ENCODE measurements around the gene HEXA. TPM values are rescaled to one million over a fixed set of nuclear protein-coding genes. Genes with fewer than 3 reads are reported as not detected.

Gene HEXA
- polyA plus RNA-seq, 1 donor from 2014 or later: 105 TPM

DNA sequence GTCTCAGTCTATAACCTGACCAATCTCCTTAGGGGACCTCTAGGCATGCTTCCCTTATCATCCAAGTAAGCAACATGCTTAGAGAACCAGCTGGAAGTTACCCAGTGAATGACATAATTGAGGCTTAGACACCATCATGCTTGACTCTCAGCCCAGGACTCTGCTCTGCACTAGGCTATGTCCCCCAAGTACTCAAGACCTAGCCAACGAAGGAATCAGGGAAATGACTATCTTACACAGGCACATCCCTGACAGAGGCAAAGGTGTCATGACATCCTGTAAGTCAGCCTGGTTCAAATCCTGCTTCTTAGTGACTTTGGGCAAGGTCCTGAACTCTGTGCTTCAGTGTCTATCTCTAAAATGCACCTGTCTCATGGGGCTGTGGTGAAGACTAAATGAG, 31.2 kb downstream of the HEXA start:
- H3K27me3 ChIP-seq (ENCODE audit: insufficient read depth, low read depth, low read length): no peaks in the 10 kb centered on the region
- H3F3A ChIP-seq (ENCODE audit: insufficient read depth, low read length, poor library complexity, severe bottlenecking): no peaks in the 10 kb centered on the region
- no peak for TF ChIP-seq EZH2 (IDR thresholded peaks at IDR 0.05; ENCODE audit: borderline replicate concordance, insufficient read depth, low read length, poor library complexity, severe bottlenecking)
- TF ChIP-seq MXI1 (conservative IDR thresholded peaks at IDR 0.05; ENCODE audit: poor library complexity, severe bottlenecking): no peak
- TF ChIP-seq SMC3 (conservative IDR thresholded peaks at IDR 0.05; ENCODE audit: poor library complexity): no peak
- H3K4me3 ChIP-seq (ENCODE audit: low read length): no peak overlapping the region
- no peaks in the 10 kb centered on the region for H4K20me1 ChIP-seq (ENCODE audit: insufficient read depth)
- no peak overlapping the region for H2AFZ ChIP-seq (ENCODE audit: low read depth, low read length)
- no peak overlapping the region for H3K9ac ChIP-seq (ENCODE audit: low read length)
- H3K36me3 ChIP-seq (ENCODE audit: insufficient read depth, low read length): peaks cover 8% of the 10 kb centered on the region
- no peaks in the 10 kb centered on the region for H3K9me3 ChIP-seq (ENCODE audit: low read length)
- no peaks in the 10 kb centered on the region for H3K9me2 ChIP-seq (ENCODE audit: insufficient read depth, low read length)
- H3K79me2 ChIP-seq (replicated peaks; ENCODE audit: insufficient read depth, low read length): no peaks in the 10 kb centered on the region
- H3K4me2 ChIP-seq (ENCODE audit: low read length): no peak overlapping the region
- no peak overlapping the region for H3K27ac ChIP-seq (ENCODE audit: low read length)

DNA sequence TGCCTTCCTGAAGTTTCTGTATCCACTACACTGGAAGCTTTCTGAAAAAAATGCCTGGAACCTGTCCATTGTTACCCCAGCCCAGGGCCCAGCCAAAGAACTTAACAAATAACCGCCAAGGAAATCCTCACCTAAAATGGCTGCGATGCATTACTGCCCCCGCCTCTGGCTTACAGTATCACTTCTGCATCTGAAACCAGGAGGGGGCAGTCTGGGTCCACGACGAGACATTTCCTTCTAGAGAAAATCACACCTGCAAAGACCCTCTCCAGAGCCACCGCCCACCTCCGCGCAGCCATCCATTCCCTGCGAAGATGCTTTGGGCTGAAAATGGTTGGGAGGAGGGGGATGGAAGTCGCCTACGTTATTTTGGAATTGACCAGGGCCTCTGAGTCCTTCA, 33.4 kb downstream of the HEXA start:
- no peak for TF ChIP-seq MXI1 (conservative IDR thresholded peaks at IDR 0.05; ENCODE audit: poor library complexity, severe bottlenecking)
- TF ChIP-seq RAD21 (conservative IDR thresholded peaks at IDR 0.05): peak; percentile 46
- TF ChIP-seq TAF1 (IDR thresholded peaks at IDR 0.05; ENCODE audit: low read depth): no peak
- TF ChIP-seq EZH2 (IDR thresholded peaks at IDR 0.05; ENCODE audit: borderline replicate concordance, insufficient read depth, low read length, poor library complexity, severe bottlenecking): no peak
- TF ChIP-seq POLR2AphosphoS5 (IDR thresholded peaks at IDR 0.05): no peak
- TF ChIP-seq, protein P1, sequence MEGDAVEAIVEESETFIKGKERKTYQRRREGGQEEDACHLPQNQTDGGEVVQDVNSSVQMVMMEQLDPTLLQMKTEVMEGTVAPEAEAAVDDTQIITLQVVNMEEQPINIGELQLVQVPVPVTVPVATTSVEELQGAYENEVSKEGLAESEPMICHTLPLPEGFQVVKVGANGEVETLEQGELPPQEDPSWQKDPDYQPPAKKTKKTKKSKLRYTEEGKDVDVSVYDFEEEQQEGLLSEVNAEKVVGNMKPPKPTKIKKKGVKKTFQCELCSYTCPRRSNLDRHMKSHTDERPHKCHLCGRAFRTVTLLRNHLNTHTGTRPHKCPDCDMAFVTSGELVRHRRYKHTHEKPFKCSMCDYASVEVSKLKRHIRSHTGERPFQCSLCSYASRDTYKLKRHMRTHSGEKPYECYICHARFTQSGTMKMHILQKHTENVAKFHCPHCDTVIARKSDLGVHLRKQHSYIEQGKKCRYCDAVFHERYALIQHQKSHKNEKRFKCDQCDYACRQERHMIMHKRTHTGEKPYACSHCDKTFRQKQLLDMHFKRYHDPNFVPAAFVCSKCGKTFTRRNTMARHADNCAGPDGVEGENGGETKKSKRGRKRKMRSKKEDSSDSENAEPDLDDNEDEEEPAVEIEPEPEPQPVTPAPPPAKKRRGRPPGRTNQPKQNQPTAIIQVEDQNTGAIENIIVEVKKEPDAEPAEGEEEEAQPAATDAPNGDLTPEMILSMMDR (IDR thresholded peaks at IDR 0.05; ENCODE audit: poor library complexity, severe bottlenecking): peak; percentile 42
- TF ChIP-seq, protein P2, sequence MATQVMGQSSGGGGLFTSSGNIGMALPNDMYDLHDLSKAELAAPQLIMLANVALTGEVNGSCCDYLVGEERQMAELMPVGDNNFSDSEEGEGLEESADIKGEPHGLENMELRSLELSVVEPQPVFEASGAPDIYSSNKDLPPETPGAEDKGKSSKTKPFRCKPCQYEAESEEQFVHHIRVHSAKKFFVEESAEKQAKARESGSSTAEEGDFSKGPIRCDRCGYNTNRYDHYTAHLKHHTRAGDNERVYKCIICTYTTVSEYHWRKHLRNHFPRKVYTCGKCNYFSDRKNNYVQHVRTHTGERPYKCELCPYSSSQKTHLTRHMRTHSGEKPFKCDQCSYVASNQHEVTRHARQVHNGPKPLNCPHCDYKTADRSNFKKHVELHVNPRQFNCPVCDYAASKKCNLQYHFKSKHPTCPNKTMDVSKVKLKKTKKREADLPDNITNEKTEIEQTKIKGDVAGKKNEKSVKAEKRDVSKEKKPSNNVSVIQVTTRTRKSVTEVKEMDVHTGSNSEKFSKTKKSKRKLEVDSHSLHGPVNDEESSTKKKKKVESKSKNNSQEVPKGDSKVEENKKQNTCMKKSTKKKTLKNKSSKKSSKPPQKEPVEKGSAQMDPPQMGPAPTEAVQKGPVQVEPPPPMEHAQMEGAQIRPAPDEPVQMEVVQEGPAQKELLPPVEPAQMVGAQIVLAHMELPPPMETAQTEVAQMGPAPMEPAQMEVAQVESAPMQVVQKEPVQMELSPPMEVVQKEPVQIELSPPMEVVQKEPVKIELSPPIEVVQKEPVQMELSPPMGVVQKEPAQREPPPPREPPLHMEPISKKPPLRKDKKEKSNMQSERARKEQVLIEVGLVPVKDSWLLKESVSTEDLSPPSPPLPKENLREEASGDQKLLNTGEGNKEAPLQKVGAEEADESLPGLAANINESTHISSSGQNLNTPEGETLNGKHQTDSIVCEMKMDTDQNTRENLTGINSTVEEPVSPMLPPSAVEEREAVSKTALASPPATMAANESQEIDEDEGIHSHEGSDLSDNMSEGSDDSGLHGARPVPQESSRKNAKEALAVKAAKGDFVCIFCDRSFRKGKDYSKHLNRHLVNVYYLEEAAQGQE (IDR thresholded peaks at IDR 0.05; ENCODE audit: borderline replicate concordance): no peak
- peak; percentile 14 for TF ChIP-seq SMC3 (conservative IDR thresholded peaks at IDR 0.05; ENCODE audit: poor library complexity)
- no peak for TF ChIP-seq EP300 (conservative IDR thresholded peaks at IDR 0.05; ENCODE audit: poor library complexity, severe bottlenecking)
- Histone ChIP-seq H3K27me3 (ENCODE audit: insufficient read depth, low read depth, low read length) (no peaks in the 10 kb centered on the region), H2AFZ (ENCODE audit: low read depth, low read length) (no peak overlapping the region), H3K4me2 (ENCODE audit: low read length) (no peak overlapping the region), H4K20me1 (ENCODE audit: insufficient read depth) (no peaks in the 10 kb centered on the region), H3K79me2 (replicated peaks; ENCODE audit: insufficient read depth, low read length) (no peaks in the 10 kb centered on the region), H3K9ac (ENCODE audit: low read length) (no peak overlapping the region), H3K27ac (ENCODE audit: low read length) (no peak overlapping the region), H3K4me3 (ENCODE audit: low read length) (no peak overlapping the region), H3K9me3 (ENCODE audit: low read length) (no peaks in the 10 kb centered on the region), H3K36me3 (ENCODE audit: insufficient read depth, low read length) (peaks cover 8% of the 10 kb centered on the region), H3K9me2 (ENCODE audit: insufficient read depth, low read length) (no peaks in the 10 kb centered on the region), H3F3A (ENCODE audit: insufficient read depth, low read length, poor library complexity, severe bottlenecking) (no peaks in the 10 kb centered on the region)

All from neural cell (in vitro differentiated cells).